NCI-H526 treated with DMSO at 0.1 percent for 48 hours (cell line): Measurements from ENCODE around the gene ZNF26.

Experiments used
- DNase-seq: peaks from one replicate; lab custom pipeline; 2025; lab: John Stamatoyannopoulos, UW

Gene ZNF26

DNA sequence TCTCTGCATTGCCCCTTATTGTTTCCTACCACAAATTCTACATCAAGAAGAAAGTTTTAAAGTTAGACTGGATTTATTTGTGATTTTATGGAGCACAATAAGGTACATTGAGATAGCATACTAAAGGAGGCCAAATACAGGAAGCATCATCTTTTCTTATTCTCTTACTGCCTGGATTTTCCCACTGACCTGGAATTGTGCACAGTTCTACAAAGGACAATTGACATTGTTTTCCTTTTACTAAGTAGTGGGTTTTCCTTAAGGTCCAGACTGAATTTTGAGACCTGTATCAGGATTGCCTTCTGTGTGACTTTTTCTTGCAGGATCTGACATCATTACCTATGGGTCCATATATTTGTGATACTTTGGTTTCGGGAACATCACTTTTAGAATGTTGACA is 75.8 kb downstream of the ZNF26 start:
- DNase-seq: no peak

DNA sequence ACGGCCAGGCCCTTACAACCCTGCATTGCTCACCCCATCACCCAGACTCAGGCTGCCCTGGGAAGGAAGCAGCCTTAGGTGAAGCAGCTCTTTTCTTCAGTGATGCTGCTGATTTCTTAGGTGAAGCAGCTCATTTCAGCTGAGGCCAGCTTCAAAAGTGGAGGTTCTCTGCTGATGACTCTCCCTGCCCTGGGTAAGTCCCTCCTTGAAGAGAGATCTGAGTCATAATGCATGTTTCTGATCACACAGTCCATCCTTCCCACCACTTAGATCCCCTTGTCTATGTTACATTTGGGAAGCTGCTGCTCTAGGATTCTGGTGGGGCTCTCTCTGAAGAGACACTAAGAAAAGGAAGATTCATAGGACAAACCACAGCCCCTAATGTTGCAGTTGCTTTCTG is 77.4 kb downstream of the ZNF26 start:
- DNase-seq: no peak

DNA sequence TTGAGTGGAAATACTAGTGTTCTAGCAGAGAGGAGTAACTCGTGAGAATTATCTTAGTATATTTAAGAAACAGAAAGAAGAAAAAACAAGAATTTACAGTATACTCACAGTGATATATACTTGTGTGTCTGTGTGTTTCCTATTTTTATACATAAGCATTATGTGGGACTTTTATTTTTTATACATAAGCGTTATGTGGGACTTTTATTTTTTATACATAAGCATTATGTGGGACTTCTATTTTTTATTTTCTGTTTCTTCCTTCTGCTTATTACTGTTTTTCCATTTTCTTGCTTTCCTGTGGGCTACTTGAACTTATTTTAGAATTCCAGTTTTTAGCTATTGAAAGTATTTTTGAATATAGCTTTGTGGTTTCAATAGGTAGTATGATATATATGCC is 87.7 kb downstream of the ZNF26 start:
- no peak for DNase-seq
